GM18951 (cell line): ENCODE measurements around the gene TBC1D22A.

ENCODE experiments used
- POLR2A ChIP-seq: IDR thresholded peaks from 4 replicates; pipeline ENCODE4 v1.6.1; 2011; ENCODE audit warnings: mild to moderate bottlenecking; ENCODE audit not compliant: insufficient read length, insufficient read depth; ENCODE audit errors: extremely low read depth
- in situ Hi-C: fragments of 300-500 bp; cut with MboI; formaldehyde crosslinking; loops from one replicate; pipeline ENCODE4 v1.12.0; 2022; ENCODE audit warnings: low sequenced_read_pairs, mixed read lengths, inconsistent platforms; ENCODE audit not compliant: unreplicated experiment

Gene TBC1D22A

GRCh38 chr22:46956498-46957215 is 194.2 kb downstream of the TBC1D22A start:
- in situ Hi-C loops: no loop called here
- TF ChIP-seq POLR2A: no peak

GRCh38 chr22:46957521-46957920 is 195.1 kb downstream of the TBC1D22A start:
- TF ChIP-seq POLR2A: no peak
- in situ Hi-C loops: no loop called here

GRCh38 chr22:46958191-46958590 is 195.7 kb downstream of the TBC1D22A start:
- no peak for TF ChIP-seq POLR2A
- in situ Hi-C loops: no loop called here

- TF ChIP-seq POLR2A: no peak
- in situ Hi-C loops: no loop called here
Measured at GRCh38 chr22:46958658-46959057, 196.2 kb downstream of the TBC1D22A start.

GRCh38 chr22:46959369-46959768 is 196.9 kb downstream of the TBC1D22A start:
- in situ Hi-C loops: no loop called here
- TF ChIP-seq POLR2A: no peak

- in situ Hi-C loops: no loop called here
- no peak for TF ChIP-seq POLR2A
Measured at GRCh38 chr22:46961591-46962295, 199.3 kb downstream of the TBC1D22A start.

GRCh38 chr22:46962406-46962805 is 200.0 kb downstream of the TBC1D22A start:
- in situ Hi-C loops: no loop called here
- no peak for TF ChIP-seq POLR2A

GRCh38 chr22:46963672-46964545 is 201.5 kb downstream of the TBC1D22A start:
- in situ Hi-C loops: no loop called here
- no peak for TF ChIP-seq POLR2A

- in situ Hi-C loops: no loop called here
- no peak for TF ChIP-seq POLR2A
Measured at GRCh38 chr22:46964773-46965550, 202.5 kb downstream of the TBC1D22A start.

- in situ Hi-C loops: no loop called here
- no peak for TF ChIP-seq POLR2A
Measured at GRCh38 chr22:46965555-46966494, 203.4 kb downstream of the TBC1D22A start.

GRCh38 chr22:46966495-46966845 is 204.0 kb downstream of the TBC1D22A start:
- TF ChIP-seq POLR2A: no peak
- in situ Hi-C loops: no loop called here

- no peak for TF ChIP-seq POLR2A
- in situ Hi-C loops: no loop called here
Measured at GRCh38 chr22:46966846-46967245, 204.4 kb downstream of the TBC1D22A start.
